GM21576 (cell line): Measurements from ENCODE around the gene CAPRIN1.
"Not testable (repeated sequence)": the region's sequence is repeated elsewhere in the genome, so short reads cannot be mapped to it uniquely, and the experiment has no call there.

Source experiments
- ATAC-seq: cut with Tn5 transposase; IDR thresholded peaks from one replicate; pipeline ENCODE4 v1.9.1; 2021; ENCODE audit warnings: mild to moderate bottlenecking, moderate library complexity; ENCODE audit not compliant: unreplicated experiment

The CAPRIN1 gene

GRCh38 chr11:34050581-34051348 lies 766 bp upstream of the CAPRIN1 start:
- ATAC-seq, result no peak

- peak; percentile 44 for ATAC-seq
Observed at GRCh38 chr11:34052036-34052607, 591 bp downstream of the CAPRIN1 start.

- ATAC-seq, result peak; percentile 2
Observed at GRCh38 chr11:34052608-34053160, 1.2 kb downstream of the CAPRIN1 start.

DNA sequence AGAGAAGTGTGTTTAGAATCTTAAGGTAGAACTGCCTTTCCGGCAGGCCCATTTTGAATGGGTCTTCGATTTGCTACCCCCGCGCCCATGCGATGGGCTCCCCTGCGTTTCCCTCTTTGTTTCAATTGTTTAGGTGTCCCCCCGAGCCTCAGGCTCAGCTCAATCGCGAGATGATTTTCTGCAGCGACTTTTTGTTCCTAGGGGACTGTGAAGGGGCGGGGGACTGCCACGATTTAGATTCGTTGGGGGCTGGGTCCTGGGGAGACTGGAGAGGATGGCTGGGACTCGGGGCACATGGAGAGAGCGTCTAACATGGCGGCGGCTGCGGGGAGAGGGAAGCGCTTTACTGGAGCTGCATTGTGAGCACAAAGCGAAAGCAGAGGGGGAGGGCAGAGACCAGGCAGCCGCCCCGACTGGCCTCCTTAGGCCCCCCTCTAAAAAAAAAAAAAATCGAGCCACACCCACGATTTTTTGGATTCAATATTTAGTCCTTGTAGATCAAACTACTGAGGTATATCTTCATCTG lies 1.7 kb downstream of the CAPRIN1 start:
- peak; percentile 41 for ATAC-seq

DNA sequence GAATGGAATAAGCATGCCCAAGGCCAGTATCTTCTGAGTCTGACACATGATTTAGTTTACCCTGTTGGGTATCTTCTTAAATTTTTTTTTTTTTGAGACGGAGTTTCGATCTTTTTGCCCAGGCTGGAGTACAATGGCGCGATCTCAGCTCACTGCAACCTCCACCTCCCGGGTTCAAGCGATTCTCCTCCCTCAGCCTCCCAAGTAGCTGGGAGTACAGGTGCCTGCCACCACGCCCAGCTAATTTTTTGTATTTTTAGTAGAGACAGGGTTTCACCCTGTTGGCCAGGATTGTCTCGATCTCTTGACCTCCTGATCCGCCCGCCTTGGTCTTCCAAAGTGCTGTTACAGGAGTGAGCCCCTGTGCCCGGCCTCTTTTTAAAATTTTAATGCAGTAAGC lies 2.8 kb downstream of the CAPRIN1 start:
- not testable (repeated sequence) for ATAC-seq

GRCh38 chr11:34055218-34056000 lies 3.9 kb downstream of the CAPRIN1 start:
- ATAC-seq, result no peak

DNA sequence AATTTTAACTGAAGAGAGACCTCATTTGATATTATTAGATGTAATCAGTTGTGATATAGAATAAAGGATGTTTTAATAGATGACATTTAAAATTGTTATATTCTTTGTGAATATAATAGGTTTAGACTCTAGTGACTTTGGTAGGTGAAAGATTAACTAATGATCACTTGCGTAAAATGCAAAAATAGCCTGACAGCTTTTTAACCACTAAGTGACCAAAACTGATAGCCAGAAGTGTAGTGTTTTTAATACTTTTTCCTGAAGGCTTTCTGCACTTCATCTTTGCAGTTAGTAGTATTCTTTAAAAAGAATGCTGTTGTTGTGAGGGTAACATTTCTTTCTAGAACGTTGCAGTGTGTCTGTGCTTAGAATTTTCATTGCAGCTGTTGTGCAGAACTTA lies 5.1 kb downstream of the CAPRIN1 start:
- ATAC-seq, result no peak

- ATAC-seq, result no peak
Observed at GRCh38 chr11:34063061-34063795, 11.7 kb downstream of the CAPRIN1 start.

GRCh38 chr11:34064291-34064690 lies 12.8 kb downstream of the CAPRIN1 start:
- ATAC-seq, result no peak

DNA sequence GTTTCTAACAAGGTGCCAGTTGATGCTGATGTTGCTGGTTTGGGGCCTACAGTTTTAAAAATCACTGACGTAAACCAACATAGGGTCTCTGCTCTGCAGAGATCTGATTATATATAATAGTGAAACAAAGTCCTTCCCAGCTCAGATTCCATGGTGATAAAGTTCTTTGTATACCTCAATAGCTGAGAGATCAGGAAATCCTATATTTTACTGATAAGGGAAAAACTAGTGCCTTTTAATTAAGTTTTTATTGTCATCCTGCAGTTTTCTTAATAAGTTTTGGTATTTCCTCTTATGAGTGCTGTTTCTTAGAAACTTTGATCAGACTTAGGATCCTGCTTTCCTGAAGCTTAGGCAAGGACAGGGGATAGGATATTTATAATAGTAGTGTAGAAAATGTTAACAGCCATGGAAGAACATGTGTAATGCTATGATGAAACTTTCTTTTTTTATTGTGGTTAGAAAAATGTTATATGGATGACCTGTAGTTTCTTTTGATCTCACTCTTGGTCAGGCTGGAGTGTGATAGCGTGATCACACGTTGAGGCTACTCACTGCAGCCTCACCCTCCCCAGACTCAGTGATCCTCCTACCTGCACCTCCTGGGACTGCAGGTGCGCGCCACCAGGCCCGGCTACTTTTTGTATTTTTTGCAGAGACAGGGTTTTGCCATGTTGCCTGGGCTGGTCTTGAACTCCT lies 14.1 kb downstream of the CAPRIN1 start:
- ATAC-seq, result no peak

- not testable (repeated sequence) for ATAC-seq
Observed at GRCh38 chr11:34066766-34067165, 15.2 kb downstream of the CAPRIN1 start.

- no peak for ATAC-seq
Observed at GRCh38 chr11:34067383-34068065, 16.0 kb downstream of the CAPRIN1 start.

GRCh38 chr11:34068111-34068510 lies 16.6 kb downstream of the CAPRIN1 start:
- ATAC-seq, result no peak

DNA sequence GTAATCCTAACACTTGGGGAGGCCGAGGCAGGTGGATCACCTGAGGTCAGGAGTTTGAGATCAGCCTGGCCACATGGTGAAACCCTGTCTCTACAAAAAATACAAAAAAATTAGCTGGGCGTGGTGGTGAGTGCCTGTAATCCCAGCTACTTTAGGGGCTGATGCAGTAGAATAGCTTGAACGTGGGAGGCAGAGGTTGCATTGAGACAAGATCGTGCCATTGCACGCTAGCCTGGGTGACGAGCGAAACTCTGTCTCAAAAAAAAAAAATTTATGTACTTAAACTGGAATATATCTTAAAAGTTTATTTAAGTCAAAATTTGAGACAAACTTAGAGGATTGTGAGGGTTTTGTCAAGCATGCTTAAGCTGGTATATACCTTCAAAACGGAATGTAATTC lies 19.8 kb downstream of the CAPRIN1 start:
- not testable (repeated sequence) for ATAC-seq

GRCh38 chr11:34072041-34072440 lies 20.5 kb downstream of the CAPRIN1 start:
- ATAC-seq, result no peak

DNA sequence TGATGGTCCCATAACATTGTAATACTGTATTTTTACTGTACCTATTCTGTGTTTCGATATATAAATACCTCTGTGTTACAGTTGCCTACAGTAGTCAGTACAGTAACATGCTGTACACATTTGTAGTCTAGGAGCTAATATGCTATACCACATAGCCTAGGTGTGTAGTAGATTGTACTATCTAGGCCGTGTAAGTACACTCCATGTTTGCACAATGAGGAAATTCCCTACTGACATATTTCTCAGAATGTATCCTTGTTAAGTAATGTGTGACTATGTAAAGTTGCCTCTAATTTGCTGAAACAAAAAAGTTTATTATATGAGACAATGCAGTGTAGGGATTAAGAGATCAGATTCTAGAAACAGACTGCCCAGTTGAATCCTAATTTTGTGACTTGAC lies 21.3 kb downstream of the CAPRIN1 start:
- no peak for ATAC-seq

DNA sequence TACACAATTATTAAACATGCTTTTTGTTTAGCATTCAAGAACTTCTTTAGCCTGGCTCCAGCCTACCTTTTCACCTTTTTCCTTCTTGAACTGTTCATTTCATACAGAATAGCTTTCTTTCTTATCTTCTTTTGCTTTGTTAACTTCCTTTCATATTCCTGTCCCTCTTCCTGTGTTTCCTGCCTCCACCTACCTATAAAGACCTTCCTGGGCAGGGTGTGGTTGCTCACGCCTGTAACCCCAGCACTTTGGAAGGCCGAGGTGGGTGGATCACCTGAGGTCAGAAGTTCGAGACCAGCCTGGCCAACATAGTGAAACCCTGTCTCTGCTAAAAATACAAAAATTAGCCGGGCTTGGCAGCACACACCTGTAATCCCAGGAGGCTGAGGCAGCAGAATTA lies 22.9 kb downstream of the CAPRIN1 start:
- no peak for ATAC-seq

- no peak for ATAC-seq
Observed at GRCh38 chr11:34075178-34075820, 23.8 kb downstream of the CAPRIN1 start.

DNA sequence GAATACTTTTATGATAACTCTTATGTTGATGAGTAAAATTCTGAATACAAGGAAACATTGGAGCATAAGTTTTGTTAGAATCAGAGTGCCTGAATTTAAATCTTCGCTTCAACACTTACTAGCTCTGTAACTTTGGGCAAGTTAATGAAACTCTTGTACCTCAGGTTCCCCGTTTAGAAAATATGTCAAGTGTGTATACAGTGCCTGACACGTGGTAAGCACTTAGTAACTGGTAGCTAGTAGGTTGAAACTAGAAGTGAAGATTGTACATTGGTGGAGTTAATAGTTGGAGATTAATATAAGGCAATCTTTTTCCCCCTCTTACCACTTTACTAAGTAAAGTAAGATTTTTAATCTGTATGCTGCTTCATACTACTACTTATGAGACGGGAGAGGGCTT lies 29.1 kb downstream of the CAPRIN1 start:
- ATAC-seq, result no peak
